Mucosa of descending colon (tissue), 3 donors: ENCODE data around the gene IFT122. TPM values are rescaled to one million over a fixed set of nuclear protein-coding genes. Genes with fewer than 3 reads are reported as not detected.
"Not testable (repeated sequence)": the region's sequence is repeated elsewhere in the genome, so short reads cannot be mapped to it uniquely, and the experiment has no call there.

ENCODE experiments used
- ATAC-seq: fragments of 200-7000 bp; cut with Tn5 transposase; one replicate; pipeline ENCODE4 v1.9.1; 2020; ENCODE audit warnings: mild to moderate bottlenecking, moderate library complexity
- DNase-seq, 3 donors: peaks; one replicate each; pipeline ENCODE4 v3.0.0-alpha.2; 2020
- H3K36me3 ChIP-seq: fragments of 200-600 bp; one replicate; pipeline ENCODE4 v1.8.0; 2021; ENCODE audit warnings: low read depth, mild to moderate bottlenecking
- H3K4me1 ChIP-seq: fragments of 200-600 bp; one replicate; pipeline ENCODE4 v1.8.0; 2021; ENCODE audit warnings: low read depth, mild to moderate bottlenecking
- H3K4me3 ChIP-seq: fragments of 200-600 bp; one replicate; pipeline ENCODE4 v1.8.0; 2021; ENCODE audit warnings: mild to moderate bottlenecking
- H3K9me3 ChIP-seq: fragments of 200-600 bp; one replicate; pipeline ENCODE4 v1.8.0; 2021; ENCODE audit warnings: mild to moderate bottlenecking
- CTCF ChIP-seq: fragments of 200-600 bp; IDR thresholded peaks from one replicate; pipeline ENCODE4 v1.8.0; 2022; ENCODE audit warnings: antibody characterized with exemption, mild to moderate bottlenecking
- intact Hi-C, 2 donors: fragments of 100-400 bp; cut with DNase I in 1 of 2; cut with micrococcal nuclease in 1 of 2; formaldehyde crosslinking; loops; one replicate each; pipeline versions ENCODE4 v1.11.0 to v1.11.1; 2022; cut with DNase I, micrococcal nuclease
- total RNA-seq, 3 donors: library from RNA; stranded (reverse); fragmentation: NEBNext Ultra II Directional in 2 of 3; extraction: Animal tissue kit (Norgen Biotek cat#: 25700) in 2 of 3; gene quantifications; one replicate each; pipeline versions ENCODE4 v1.2.1 to v1.2.4, GENCODE V29; 2021 to 2023
- donor health status: DM: no; HTN: no; CAD: no; lungs with moderate emphysema.
- donor health status: DM: no; HTN: no; CAD: no.
- donor health status: DM: no; HTN: yes; CAD: no.

Gene IFT122
- total RNA-seq, 3 donors from 2014 or later: 24.6 to 35.0 (median 29.6) TPM

- H3K9me3 ChIP-seq: no peaks in the 10 kb centered on the region
- ATAC-seq: peak; percentile 51
- peak; percentile 50 to 87 (median 52) for DNase-seq
- intact Hi-C loops: no loop called here
- H3K4me1 ChIP-seq: no peaks in the 10 kb centered on the region
- no peak overlapping the region for H3K4me3 ChIP-seq
- TF ChIP-seq CTCF: no peak
- H3K36me3 ChIP-seq: no peaks in the 10 kb centered on the region
Observed at GRCh38 chr3:129485721-129486663, 46.0 kb downstream of the IFT122 start.

DNA sequence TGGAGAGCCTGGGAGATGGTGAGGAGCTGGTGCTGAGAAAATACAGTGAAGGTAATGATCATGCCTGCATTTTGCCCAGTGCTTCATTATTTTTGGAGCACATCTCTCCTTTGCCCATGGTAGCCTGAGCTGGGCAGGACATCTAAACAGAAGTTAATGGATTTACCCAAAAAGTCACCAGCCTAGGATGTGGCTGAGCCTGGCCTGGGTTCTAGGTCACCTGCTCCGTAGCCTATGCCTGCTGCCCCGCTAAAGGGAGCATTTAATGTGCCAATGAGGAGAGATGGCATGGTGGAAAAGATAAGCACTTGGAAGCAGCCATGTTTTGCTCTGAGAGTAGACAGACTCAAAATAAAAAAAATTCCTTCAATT is 46.6 kb downstream of the IFT122 start:
- no peaks in the 10 kb centered on the region for H3K9me3 ChIP-seq
- DNase-seq (no peak), ATAC-seq (no peak)
- H3K4me3 ChIP-seq: no peak overlapping the region
- intact Hi-C loops: no loop called here
- H3K36me3 ChIP-seq: no peaks in the 10 kb centered on the region
- no peaks in the 10 kb centered on the region for H3K4me1 ChIP-seq
- no peak for TF ChIP-seq CTCF

- intact Hi-C loops: no loop called here
- TF ChIP-seq CTCF: no peak
- H3K4me1 ChIP-seq: no peaks in the 10 kb centered on the region
- DNase-seq: no peak
- no peak overlapping the region for H3K4me3 ChIP-seq
- ATAC-seq: no peak
- no peaks in the 10 kb centered on the region for H3K36me3 ChIP-seq
- H3K9me3 ChIP-seq: no peaks in the 10 kb centered on the region
Observed at GRCh38 chr3:129487183-129487867, 47.3 kb downstream of the IFT122 start.

DNA sequence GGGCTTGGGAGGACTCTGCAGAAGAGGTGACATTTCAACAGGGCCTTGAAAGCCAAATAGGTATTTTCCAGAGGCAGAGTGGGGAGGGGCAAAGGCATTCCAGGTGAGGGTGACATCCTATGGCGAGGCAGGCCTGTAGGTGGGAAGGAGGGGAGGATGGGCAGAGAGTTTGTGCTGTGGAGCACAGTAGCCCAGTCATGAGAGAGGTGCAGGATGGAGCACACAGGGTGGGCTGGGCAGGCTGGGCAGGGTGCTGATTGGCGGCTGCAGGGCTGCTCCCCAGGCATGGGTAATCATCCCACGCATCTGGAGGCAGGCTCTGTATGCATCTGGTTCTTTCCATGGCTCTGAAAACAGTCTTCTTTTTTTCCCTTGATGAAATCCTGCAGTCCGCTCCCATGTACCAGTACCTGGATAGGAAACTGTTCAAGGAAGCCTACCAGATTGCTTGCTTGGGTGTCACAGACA is 47.9 kb downstream of the IFT122 start:
- H3K9me3 ChIP-seq, H3K4me1 ChIP-seq, H3K36me3 ChIP-seq, H3K4me3 ChIP-seq, ATAC-seq, intact Hi-C loops, DNase-seq: not testable (repeated sequence)

GRCh38 chr3:129489258-129489657 is 49.2 kb downstream of the IFT122 start:
- H3K4me1 ChIP-seq, H3K36me3 ChIP-seq, intact Hi-C loops: not testable (repeated sequence)

DNA sequence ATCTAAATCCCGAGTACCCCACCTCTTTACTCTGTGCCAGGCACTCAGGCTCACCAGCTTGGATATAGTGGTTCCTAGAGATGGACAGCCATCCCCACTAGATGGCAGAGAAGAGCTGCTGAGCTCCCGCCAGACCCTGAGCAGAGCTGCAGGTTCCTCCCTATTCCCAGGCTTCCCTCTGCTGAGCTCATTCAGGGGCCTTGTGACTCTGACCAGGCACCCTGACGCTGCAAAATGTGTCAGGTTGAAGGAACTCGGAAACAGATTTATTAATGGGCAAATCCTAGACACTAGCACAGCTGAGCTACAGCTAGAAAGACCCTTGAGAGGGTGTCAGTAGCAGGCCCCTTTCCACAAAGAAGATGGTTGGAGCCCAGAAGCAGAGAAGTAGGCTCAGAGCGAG is 50.2 kb downstream of the IFT122 start:
- Histone ChIP-seq H3K9me3 (no peaks in the 10 kb centered on the region), H3K4me3 (no peak overlapping the region), H3K36me3 (no peaks in the 10 kb centered on the region), H3K4me1 (no peaks in the 10 kb centered on the region)
- peak; percentile 50 for TF ChIP-seq CTCF
- intact Hi-C loops: loop anchor here in 1 of 2 donors (5.0 kb wide), 1 partner anchor 337 kb away; no protein-coding TSS in a partner anchor
- ATAC-seq (peak; percentile 92), DNase-seq (peak; percentile 73 to 82 (median 79))

More at GRCh38 chr3:129489258-129489657, 49.2 kb downstream of the IFT122 start:
- DNase-seq, H3K4me3 ChIP-seq, ATAC-seq, H3K9me3 ChIP-seq: not testable (repeated sequence)

- not testable (repeated sequence) for H3K4me1 ChIP-seq
- intact Hi-C loops: loop anchor here in 1 of 2 donors (5.0 kb wide), 1 partner anchor 336 kb away; no protein-coding TSS in a partner anchor
Observed at GRCh38 chr3:129491077-129491476, 51.1 kb downstream of the IFT122 start.

More at GRCh38 chr3:129491077-129491476, 51.1 kb downstream of the IFT122 start:
- not testable (repeated sequence) for H3K36me3 ChIP-seq, H3K9me3 ChIP-seq, DNase-seq, ATAC-seq, H3K4me3 ChIP-seq
